Measurements from ENCODE around the gene S1PR4.

- no peak for TF ChIP-seq EZH2 (IDR thresholded peaks at IDR 0.05; ENCODE audit: insufficient read depth, poor library complexity, severe bottlenecking)
- no peak for TF ChIP-seq EZH2phosphoT487 (IDR thresholded peaks at IDR 0.05; ENCODE audit: insufficient read depth, low read depth)
These were observed 15.2 kb upstream of the S1PR4 start for GRCh38 chr19:3163230-3163886.
